ENCODE measurements around the gene G3BP2. TPM values are rescaled to one million over a fixed set of nuclear protein-coding genes. Genes with fewer than 3 reads are reported as not detected.

G3BP2 gene
- total and polyA plus RNA-seq, 2 experiments from 2014 or later = 181 to 210 TPM

GRCh38 chr4:75637827-75638226 is 35.4 kb downstream of the G3BP2 start:
- TF ChIP-seq CTCF (IDR thresholded peaks at IDR 0.05; ENCODE audit: low read depth, low read length) = no peak
- no peaks in the 10 kb centered on the region for H3K4me1 ChIP-seq (ENCODE audit: low read depth)
- H3K36me3 ChIP-seq = peaks cover 4% of the 10 kb centered on the region
- H3K4me3 ChIP-seq = no peak overlapping the region
- H3K27ac ChIP-seq = no peak overlapping the region
- H3K27me3 ChIP-seq = no peaks in the 10 kb centered on the region
- no peaks in the 10 kb centered on the region for H3K9me3 ChIP-seq (ENCODE audit: low read depth)
- no peak for DNase-seq (ENCODE audit: low read depth in 1 of 2, low spot score in 1 of 2)

GRCh38 chr4:75637176-75637575 is 36.0 kb downstream of the G3BP2 start:
- TF ChIP-seq CTCF (IDR thresholded peaks at IDR 0.05; ENCODE audit: low read depth, low read length) = no peak
- Histone ChIP-seq H3K4me1 (ENCODE audit: low read depth) (no peaks in the 10 kb centered on the region), H3K36me3 (peaks cover 4% of the 10 kb centered on the region), H3K4me3 (no peak overlapping the region), H3K9me3 (ENCODE audit: low read depth) (no peaks in the 10 kb centered on the region), H3K27ac (no peak overlapping the region), H3K27me3 (no peaks in the 10 kb centered on the region)
- no peak for DNase-seq (ENCODE audit: low read depth in 1 of 2, low spot score in 1 of 2)

- no peaks in the 10 kb centered on the region for H3K36me3 ChIP-seq
- H3K4me3 ChIP-seq = no peak overlapping the region
- no peak for TF ChIP-seq CTCF (IDR thresholded peaks at IDR 0.05; ENCODE audit: low read depth, low read length)
- no peaks in the 10 kb centered on the region for H3K4me1 ChIP-seq (ENCODE audit: low read depth)
- DNase-seq (ENCODE audit: low read depth in 1 of 2, low spot score in 1 of 2) = no peak
- H3K9me3 ChIP-seq (ENCODE audit: low read depth) = no peaks in the 10 kb centered on the region
- no peak overlapping the region for H3K27ac ChIP-seq
- no peaks in the 10 kb centered on the region for H3K27me3 ChIP-seq
Observed at GRCh38 chr4:75634951-75635350, 38.3 kb downstream of the G3BP2 start.

GRCh38 chr4:75634281-75634680 is 38.9 kb downstream of the G3BP2 start:
- Histone ChIP-seq H3K4me1 (ENCODE audit: low read depth) (no peaks in the 10 kb centered on the region), H3K36me3 (no peaks in the 10 kb centered on the region), H3K27me3 (no peaks in the 10 kb centered on the region), H3K4me3 (no peak overlapping the region), H3K9me3 (ENCODE audit: low read depth) (no peaks in the 10 kb centered on the region), H3K27ac (no peak overlapping the region)
- no peak for DNase-seq (ENCODE audit: low read depth in 1 of 2, low spot score in 1 of 2)
- TF ChIP-seq CTCF (IDR thresholded peaks at IDR 0.05; ENCODE audit: low read depth, low read length) = no peak

GRCh38 chr4:75633846-75634245 is 39.4 kb downstream of the G3BP2 start:
- Histone ChIP-seq H3K27me3 (no peaks in the 10 kb centered on the region), H3K27ac (no peak overlapping the region), H3K36me3 (no peaks in the 10 kb centered on the region), H3K9me3 (ENCODE audit: low read depth) (no peaks in the 10 kb centered on the region), H3K4me1 (ENCODE audit: low read depth) (no peaks in the 10 kb centered on the region), H3K4me3 (no peak overlapping the region)
- no peak for TF ChIP-seq CTCF (IDR thresholded peaks at IDR 0.05; ENCODE audit: low read depth, low read length)
- DNase-seq (ENCODE audit: low read depth in 1 of 2, low spot score in 1 of 2) = peak in 1 of 2 donors; percentile 42

GRCh38 chr4:75630937-75631329 is 42.3 kb downstream of the G3BP2 start:
- no peaks in the 10 kb centered on the region for H3K36me3 ChIP-seq
- H3K9me3 ChIP-seq (ENCODE audit: low read depth) = no peaks in the 10 kb centered on the region
- no peaks in the 10 kb centered on the region for H3K27me3 ChIP-seq
- H3K4me3 ChIP-seq = peak overlapping the region; percentile 54
- no peak for TF ChIP-seq CTCF (IDR thresholded peaks at IDR 0.05; ENCODE audit: low read depth, low read length)
- H3K27ac ChIP-seq = peak overlapping the region; percentile 24
- no peaks in the 10 kb centered on the region for H3K4me1 ChIP-seq (ENCODE audit: low read depth)
- peak in 1 of 2 donors; percentile 16 for DNase-seq (ENCODE audit: low read depth in 1 of 2, low spot score in 1 of 2)
